ENCODE measurements around the gene UQCRC2.

GRCh38 chr16:21971856-21972255 lies 18.7 kb downstream of the UQCRC2 start:
- TF ChIP-seq CTCF (IDR thresholded peaks at IDR 0.05; ENCODE audit: borderline replicate concordance, extremely low read depth, low read length, poor library complexity, severe bottlenecking) (no peak), EZH2 (IDR thresholded peaks at IDR 0.05; ENCODE audit: borderline replicate concordance, low read depth, low read length, severe bottlenecking) (no peak)
